ENCODE measurements around the gene PKD1L1. TPM values are rescaled to one million over a fixed set of nuclear protein-coding genes. Genes with fewer than 3 reads are reported as not detected.

Gene PKD1L1
- polyA plus RNA-seq, 1 donor from 2014 or later = 2.0 TPM

GRCh38 chr7:47817917-47818316, 130.3 kb downstream of the PKD1L1 start:
- H2AFZ ChIP-seq (ENCODE audit: low read depth, low read length) = no peak overlapping the region
- H3K79me2 ChIP-seq (replicated peaks; ENCODE audit: insufficient read depth, low read length) = no peaks in the 10 kb centered on the region
- no peak overlapping the region for H3K9ac ChIP-seq (ENCODE audit: low read length)
- no peaks in the 10 kb centered on the region for H3K27me3 ChIP-seq (ENCODE audit: insufficient read depth, low read depth, low read length)
- H3K9me2 ChIP-seq (ENCODE audit: insufficient read depth, low read length) = no peaks in the 10 kb centered on the region
- H3K4me3 ChIP-seq (ENCODE audit: low read length) = no peak overlapping the region
- H3K36me3 ChIP-seq (ENCODE audit: insufficient read depth, low read length) = no peaks in the 10 kb centered on the region
- no peaks in the 10 kb centered on the region for H4K20me1 ChIP-seq (ENCODE audit: insufficient read depth)
- no peak for TF ChIP-seq TAF1 (IDR thresholded peaks at IDR 0.05; ENCODE audit: low read depth)
- TF ChIP-seq EP300 (conservative IDR thresholded peaks at IDR 0.05; ENCODE audit: poor library complexity, severe bottlenecking) = no peak
- H3K4me2 ChIP-seq (ENCODE audit: low read length) = no peak overlapping the region
- H3K27ac ChIP-seq (ENCODE audit: low read length) = no peak overlapping the region
- no peaks in the 10 kb centered on the region for H3F3A ChIP-seq (ENCODE audit: insufficient read depth, low read length, poor library complexity, severe bottlenecking)
- H3K9me3 ChIP-seq (ENCODE audit: low read length) = no peaks in the 10 kb centered on the region

GRCh38 chr7:47816647-47817046, 131.6 kb downstream of the PKD1L1 start:
- Histone ChIP-seq H4K20me1 (ENCODE audit: insufficient read depth) (no peaks in the 10 kb centered on the region), H3K79me2 (replicated peaks; ENCODE audit: insufficient read depth, low read length) (no peaks in the 10 kb centered on the region), H3K4me3 (ENCODE audit: low read length) (no peak overlapping the region), H3K9me2 (ENCODE audit: insufficient read depth, low read length) (no peaks in the 10 kb centered on the region), H3F3A (ENCODE audit: insufficient read depth, low read length, poor library complexity, severe bottlenecking) (no peaks in the 10 kb centered on the region), H3K9ac (ENCODE audit: low read length) (no peak overlapping the region), H3K9me3 (ENCODE audit: low read length) (no peaks in the 10 kb centered on the region), H3K27ac (ENCODE audit: low read length) (no peak overlapping the region), H3K27me3 (ENCODE audit: insufficient read depth, low read depth, low read length) (no peaks in the 10 kb centered on the region), H3K4me2 (ENCODE audit: low read length) (no peak overlapping the region), H3K36me3 (ENCODE audit: insufficient read depth, low read length) (no peaks in the 10 kb centered on the region), H2AFZ (ENCODE audit: low read depth, low read length) (no peak overlapping the region)
- no peak for TF ChIP-seq POLR2AphosphoS5 (IDR thresholded peaks at IDR 0.05)
- no peak for TF ChIP-seq RAD21 (conservative IDR thresholded peaks at IDR 0.05)
- no peak for TF ChIP-seq MXI1 (conservative IDR thresholded peaks at IDR 0.05; ENCODE audit: poor library complexity, severe bottlenecking)
- TF ChIP-seq EP300 (conservative IDR thresholded peaks at IDR 0.05; ENCODE audit: poor library complexity, severe bottlenecking) = no peak
- TF ChIP-seq CTCF (IDR thresholded peaks at IDR 0.05; ENCODE audit: poor library complexity, severe bottlenecking) = no peak
- no peak for TF ChIP-seq TAF1 (IDR thresholded peaks at IDR 0.05; ENCODE audit: low read depth)

GRCh38 chr7:47815867-47816266, 132.4 kb downstream of the PKD1L1 start:
- H3F3A ChIP-seq (ENCODE audit: insufficient read depth, low read length, poor library complexity, severe bottlenecking) = no peaks in the 10 kb centered on the region
- no peak overlapping the region for H2AFZ ChIP-seq (ENCODE audit: low read depth, low read length)
- no peaks in the 10 kb centered on the region for H4K20me1 ChIP-seq (ENCODE audit: insufficient read depth)
- H3K27ac ChIP-seq (ENCODE audit: low read length) = no peak overlapping the region
- no peak overlapping the region for H3K9ac ChIP-seq (ENCODE audit: low read length)
- no peaks in the 10 kb centered on the region for H3K36me3 ChIP-seq (ENCODE audit: insufficient read depth, low read length)
- no peak overlapping the region for H3K4me2 ChIP-seq (ENCODE audit: low read length)
- H3K27me3 ChIP-seq (ENCODE audit: insufficient read depth, low read depth, low read length) = no peaks in the 10 kb centered on the region
- H3K9me3 ChIP-seq (ENCODE audit: low read length) = no peaks in the 10 kb centered on the region
- no peaks in the 10 kb centered on the region for H3K79me2 ChIP-seq (replicated peaks; ENCODE audit: insufficient read depth, low read length)
- H3K9me2 ChIP-seq (ENCODE audit: insufficient read depth, low read length) = no peaks in the 10 kb centered on the region
- TF ChIP-seq EZH2 (IDR thresholded peaks at IDR 0.05; ENCODE audit: borderline replicate concordance, insufficient read depth, low read length, poor library complexity, severe bottlenecking) (no peak), TAF1 (IDR thresholded peaks at IDR 0.05; ENCODE audit: low read depth) (no peak), CTCF (IDR thresholded peaks at IDR 0.05; ENCODE audit: poor library complexity, severe bottlenecking) (no peak), SMC3 (conservative IDR thresholded peaks at IDR 0.05; ENCODE audit: poor library complexity) (no peak), MXI1 (conservative IDR thresholded peaks at IDR 0.05; ENCODE audit: poor library complexity, severe bottlenecking) (no peak), EP300 (conservative IDR thresholded peaks at IDR 0.05; ENCODE audit: poor library complexity, severe bottlenecking) (no peak), REST (IDR thresholded peaks at IDR 0.05; ENCODE audit: borderline replicate concordance) (no peak)
- H3K4me3 ChIP-seq (ENCODE audit: low read length) = no peak overlapping the region

Data from neural cell (in vitro differentiated cells).